Mesothelial cell of epicardium (in vitro differentiated cells): ENCODE results near the gene SLC9A3. TPM values are rescaled to one million over a fixed set of nuclear protein-coding genes. Genes with fewer than 3 reads are reported as not detected.
"Not testable (repeated sequence)": the region's sequence is repeated elsewhere in the genome, so short reads cannot be mapped to it uniquely, and the experiment has no call there.

Experiments
- DNase-seq, 2 experiments: peaks; one replicate each; pipeline ENCODE4 v3.0.0; 2021; ENCODE audit warnings: low spot score in 2 of 2; ENCODE audit not compliant: unreplicated experiment in 2 of 2
- H3K27ac Mint-ChIP-seq: 2 replicates; pipeline ENCODE4 v1.8.0; 2021; ENCODE audit warnings: mixed read lengths
- H3K27me3 Mint-ChIP-seq: 2 replicates; pipeline ENCODE4 v1.8.0; 2021; ENCODE audit warnings: low read depth, mixed read lengths
- H3K36me3 Mint-ChIP-seq: 2 replicates; pipeline ENCODE4 v1.8.0; 2021; ENCODE audit warnings: mixed read lengths
- H3K4me1 Mint-ChIP-seq: 2 replicates; pipeline ENCODE4 v1.8.0; 2021; ENCODE audit warnings: mixed read lengths
- H3K4me3 Mint-ChIP-seq: 2 replicates; pipeline ENCODE4 v1.8.0; 2021; ENCODE audit warnings: mild to moderate bottlenecking, moderate library complexity, mixed read lengths
- H3K9me3 Mint-ChIP-seq: 2 replicates; pipeline ENCODE4 v1.8.0; 2021; ENCODE audit warnings: mixed read lengths
- total RNA-seq: library from RNA; stranded (reverse); gene quantifications from 3 replicates; pipeline ENCODE4 v1.2.1, GENCODE V29; 2021
- TF ChIP-seq, protein P1 (sequence below): fragments of 200-600 bp; sonication (generic); IDR thresholded peaks from one replicate; pipeline ENCODE4 v1.5.0; 2021; ENCODE audit warnings: antibody characterized with exemption; ENCODE audit not compliant: unreplicated experiment

Gene SLC9A3
- total RNA-seq, 1 donor from 2014 or later: 2.3 TPM

- Mint-ChIP-seq H3K27ac (no peak overlapping the region), H3K36me3 (no peaks in the 10 kb centered on the region), H3K4me1 (no peaks in the 10 kb centered on the region), H3K4me3 (no peak overlapping the region), H3K27me3 (peaks cover 16% of the 10 kb centered on the region), H3K9me3 (no peaks in the 10 kb centered on the region)
- DNase-seq: no peak
- TF ChIP-seq, protein P1, sequence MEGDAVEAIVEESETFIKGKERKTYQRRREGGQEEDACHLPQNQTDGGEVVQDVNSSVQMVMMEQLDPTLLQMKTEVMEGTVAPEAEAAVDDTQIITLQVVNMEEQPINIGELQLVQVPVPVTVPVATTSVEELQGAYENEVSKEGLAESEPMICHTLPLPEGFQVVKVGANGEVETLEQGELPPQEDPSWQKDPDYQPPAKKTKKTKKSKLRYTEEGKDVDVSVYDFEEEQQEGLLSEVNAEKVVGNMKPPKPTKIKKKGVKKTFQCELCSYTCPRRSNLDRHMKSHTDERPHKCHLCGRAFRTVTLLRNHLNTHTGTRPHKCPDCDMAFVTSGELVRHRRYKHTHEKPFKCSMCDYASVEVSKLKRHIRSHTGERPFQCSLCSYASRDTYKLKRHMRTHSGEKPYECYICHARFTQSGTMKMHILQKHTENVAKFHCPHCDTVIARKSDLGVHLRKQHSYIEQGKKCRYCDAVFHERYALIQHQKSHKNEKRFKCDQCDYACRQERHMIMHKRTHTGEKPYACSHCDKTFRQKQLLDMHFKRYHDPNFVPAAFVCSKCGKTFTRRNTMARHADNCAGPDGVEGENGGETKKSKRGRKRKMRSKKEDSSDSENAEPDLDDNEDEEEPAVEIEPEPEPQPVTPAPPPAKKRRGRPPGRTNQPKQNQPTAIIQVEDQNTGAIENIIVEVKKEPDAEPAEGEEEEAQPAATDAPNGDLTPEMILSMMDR: no peak
These were observed 36.5 kb upstream of the SLC9A3 start for GRCh38 chr5:560792-561166.

DNA sequence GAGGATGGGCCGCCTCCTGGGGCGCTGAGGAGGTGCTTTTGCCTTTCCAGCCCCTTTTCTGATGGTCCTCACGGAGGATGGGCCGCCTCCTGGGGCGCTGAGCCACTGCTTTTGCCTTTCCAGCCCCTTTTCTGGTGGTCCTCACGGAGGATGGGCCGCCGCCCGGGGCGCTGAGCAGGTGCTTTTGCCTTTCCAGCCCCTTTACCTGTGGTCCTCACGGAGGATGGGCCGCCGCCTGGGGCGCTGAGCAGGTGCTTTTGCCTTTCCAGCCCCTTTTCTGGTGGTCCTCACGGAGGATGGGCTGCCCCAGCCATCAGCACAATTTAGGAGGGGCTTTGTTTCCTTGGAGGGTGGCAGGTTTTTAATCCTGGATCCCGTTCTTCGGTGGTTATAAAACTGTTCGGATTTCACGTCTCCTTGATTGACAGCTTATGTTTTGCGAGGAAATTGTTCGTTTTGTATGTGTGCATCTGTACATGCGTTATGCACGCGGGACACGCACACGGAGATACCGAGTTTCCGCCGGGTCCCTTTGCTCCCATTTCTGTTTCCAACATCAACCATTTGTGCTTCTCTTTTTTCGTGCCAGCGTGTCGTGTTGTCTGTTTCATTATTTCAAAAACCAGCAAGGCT is 34.7 kb upstream of the SLC9A3 start:
- TF ChIP-seq, protein P1: no peak
- Mint-ChIP-seq H3K27me3 (peaks cover 16% of the 10 kb centered on the region), H3K27ac (no peak overlapping the region), H3K4me3 (no peak overlapping the region), H3K9me3 (peaks cover 2% of the 10 kb centered on the region), H3K36me3 (no peaks in the 10 kb centered on the region), H3K4me1 (no peaks in the 10 kb centered on the region)
- DNase-seq: no peak

DNA sequence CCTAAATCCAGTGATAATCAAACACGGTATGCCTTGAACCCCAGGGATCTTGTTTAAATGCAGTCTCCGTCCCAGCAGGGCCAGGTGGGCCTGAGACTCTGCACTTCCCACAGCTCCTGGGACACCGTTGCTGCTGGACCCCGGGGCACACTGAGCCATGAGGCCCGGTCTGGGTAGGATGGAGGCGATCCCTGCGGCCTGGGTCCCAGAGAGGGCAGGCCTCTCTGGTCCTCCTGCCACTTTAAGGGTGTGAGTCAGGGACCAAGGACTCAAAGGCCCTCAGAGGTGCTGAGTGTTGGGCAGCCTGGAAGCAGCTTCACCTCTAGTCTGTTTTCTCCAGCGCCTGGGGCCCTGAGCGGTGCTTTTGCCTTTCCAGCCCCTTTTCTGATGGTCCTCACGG is 34.1 kb upstream of the SLC9A3 start:
- peaks cover 21% of the 10 kb centered on the region for H3K27me3 Mint-ChIP-seq
- DNase-seq: peak in 1 of 2 experiments; percentile 29
- no peak overlapping the region for H3K4me3 Mint-ChIP-seq
- TF ChIP-seq, protein P1: no peak
- H3K9me3 Mint-ChIP-seq: peaks cover 6% of the 10 kb centered on the region
- no peaks in the 10 kb centered on the region for H3K36me3 Mint-ChIP-seq
- no peak overlapping the region for H3K27ac Mint-ChIP-seq
- no peaks in the 10 kb centered on the region for H3K4me1 Mint-ChIP-seq

GRCh38 chr5:557917-558316 is 33.7 kb upstream of the SLC9A3 start:
- not testable (repeated sequence) for H3K4me1 Mint-ChIP-seq, H3K36me3 Mint-ChIP-seq
- peaks cover 21% of the 10 kb centered on the region for H3K27me3 Mint-ChIP-seq

GRCh38 chr5:556909-557441 is 32.7 kb upstream of the SLC9A3 start:
- H3K27me3 Mint-ChIP-seq: peaks cover 21% of the 10 kb centered on the region
- peaks cover 6% of the 10 kb centered on the region for H3K9me3 Mint-ChIP-seq
- H3K27ac Mint-ChIP-seq: no peak overlapping the region
- DNase-seq: peak in 1 of 2 experiments; percentile 29
- no peak overlapping the region for H3K4me3 Mint-ChIP-seq
- TF ChIP-seq, protein P1: no peak
- H3K4me1 Mint-ChIP-seq: no peaks in the 10 kb centered on the region
- no peaks in the 10 kb centered on the region for H3K36me3 Mint-ChIP-seq

More at GRCh38 chr5:557917-558316, 33.7 kb upstream of the SLC9A3 start:
- H3K9me3 Mint-ChIP-seq, H3K4me3 Mint-ChIP-seq, H3K27ac Mint-ChIP-seq: not testable (repeated sequence)
- peak in 1 of 2 experiments; percentile 13 for DNase-seq

DNA sequence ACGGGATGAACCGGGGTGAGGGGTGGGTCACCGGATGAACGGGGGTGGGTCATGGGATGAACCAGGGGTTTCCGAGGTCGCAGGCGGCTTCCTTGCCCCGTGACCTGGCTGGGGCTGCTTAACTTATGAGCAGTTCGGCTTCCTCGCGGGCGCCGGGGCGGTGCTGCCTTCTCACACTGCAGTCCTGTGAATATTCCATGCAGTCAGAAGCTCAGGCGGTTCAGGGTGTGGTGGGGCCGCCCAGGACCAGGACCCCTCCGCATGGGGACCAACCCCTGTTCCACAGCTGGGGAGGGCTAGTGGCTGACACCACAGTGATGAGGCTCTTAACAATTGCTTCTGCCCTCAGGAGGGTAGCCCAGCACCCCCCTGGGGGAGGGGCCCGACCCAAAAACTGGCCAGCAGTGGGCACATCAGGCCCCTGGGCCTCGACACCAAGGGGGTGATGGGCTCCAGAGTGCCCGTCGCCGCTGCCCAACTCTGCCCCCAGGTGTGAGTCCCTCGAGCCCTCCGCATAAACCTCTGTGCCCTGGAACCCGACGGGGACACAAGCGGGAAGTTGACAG is 30.9 kb upstream of the SLC9A3 start:
- TF ChIP-seq, protein P1: no peak
- H3K4me1 Mint-ChIP-seq: no peaks in the 10 kb centered on the region
- DNase-seq: peak in 1 of 2 experiments; percentile 10
- H3K4me3 Mint-ChIP-seq: no peak overlapping the region
- H3K27me3 Mint-ChIP-seq: peaks cover 27% of the 10 kb centered on the region
- H3K36me3 Mint-ChIP-seq: no peaks in the 10 kb centered on the region
- H3K27ac Mint-ChIP-seq: no peak overlapping the region
- H3K9me3 Mint-ChIP-seq: peaks cover 8% of the 10 kb centered on the region
